Midbrain (tissue), 1 donor: ENCODE data around the gene PREX1.
A peak's percentile ranks its signal among the peaks of the same experiment; 100 is the strongest.
"Not testable (repeated sequence)": the region's sequence is repeated elsewhere in the genome, so short reads cannot be mapped to it uniquely, and the experiment has no call there.

ENCODE experiments used
- DNase-seq: peaks from one replicate; lab custom pipeline; 2025; lab: John Stamatoyannopoulos, UW

The PREX1 gene, protein sequence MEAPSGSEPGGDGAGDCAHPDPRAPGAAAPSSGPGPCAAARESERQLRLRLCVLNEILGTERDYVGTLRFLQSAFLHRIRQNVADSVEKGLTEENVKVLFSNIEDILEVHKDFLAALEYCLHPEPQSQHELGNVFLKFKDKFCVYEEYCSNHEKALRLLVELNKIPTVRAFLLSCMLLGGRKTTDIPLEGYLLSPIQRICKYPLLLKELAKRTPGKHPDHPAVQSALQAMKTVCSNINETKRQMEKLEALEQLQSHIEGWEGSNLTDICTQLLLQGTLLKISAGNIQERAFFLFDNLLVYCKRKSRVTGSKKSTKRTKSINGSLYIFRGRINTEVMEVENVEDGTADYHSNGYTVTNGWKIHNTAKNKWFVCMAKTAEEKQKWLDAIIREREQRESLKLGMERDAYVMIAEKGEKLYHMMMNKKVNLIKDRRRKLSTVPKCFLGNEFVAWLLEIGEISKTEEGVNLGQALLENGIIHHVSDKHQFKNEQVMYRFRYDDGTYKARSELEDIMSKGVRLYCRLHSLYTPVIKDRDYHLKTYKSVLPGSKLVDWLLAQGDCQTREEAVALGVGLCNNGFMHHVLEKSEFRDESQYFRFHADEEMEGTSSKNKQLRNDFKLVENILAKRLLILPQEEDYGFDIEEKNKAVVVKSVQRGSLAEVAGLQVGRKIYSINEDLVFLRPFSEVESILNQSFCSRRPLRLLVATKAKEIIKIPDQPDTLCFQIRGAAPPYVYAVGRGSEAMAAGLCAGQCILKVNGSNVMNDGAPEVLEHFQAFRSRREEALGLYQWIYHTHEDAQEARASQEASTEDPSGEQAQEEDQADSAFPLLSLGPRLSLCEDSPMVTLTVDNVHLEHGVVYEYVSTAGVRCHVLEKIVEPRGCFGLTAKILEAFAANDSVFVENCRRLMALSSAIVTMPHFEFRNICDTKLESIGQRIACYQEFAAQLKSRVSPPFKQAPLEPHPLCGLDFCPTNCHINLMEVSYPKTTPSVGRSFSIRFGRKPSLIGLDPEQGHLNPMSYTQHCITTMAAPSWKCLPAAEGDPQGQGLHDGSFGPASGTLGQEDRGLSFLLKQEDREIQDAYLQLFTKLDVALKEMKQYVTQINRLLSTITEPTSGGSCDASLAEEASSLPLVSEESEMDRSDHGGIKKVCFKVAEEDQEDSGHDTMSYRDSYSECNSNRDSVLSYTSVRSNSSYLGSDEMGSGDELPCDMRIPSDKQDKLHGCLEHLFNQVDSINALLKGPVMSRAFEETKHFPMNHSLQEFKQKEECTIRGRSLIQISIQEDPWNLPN (N-terminal part only)

DNA sequence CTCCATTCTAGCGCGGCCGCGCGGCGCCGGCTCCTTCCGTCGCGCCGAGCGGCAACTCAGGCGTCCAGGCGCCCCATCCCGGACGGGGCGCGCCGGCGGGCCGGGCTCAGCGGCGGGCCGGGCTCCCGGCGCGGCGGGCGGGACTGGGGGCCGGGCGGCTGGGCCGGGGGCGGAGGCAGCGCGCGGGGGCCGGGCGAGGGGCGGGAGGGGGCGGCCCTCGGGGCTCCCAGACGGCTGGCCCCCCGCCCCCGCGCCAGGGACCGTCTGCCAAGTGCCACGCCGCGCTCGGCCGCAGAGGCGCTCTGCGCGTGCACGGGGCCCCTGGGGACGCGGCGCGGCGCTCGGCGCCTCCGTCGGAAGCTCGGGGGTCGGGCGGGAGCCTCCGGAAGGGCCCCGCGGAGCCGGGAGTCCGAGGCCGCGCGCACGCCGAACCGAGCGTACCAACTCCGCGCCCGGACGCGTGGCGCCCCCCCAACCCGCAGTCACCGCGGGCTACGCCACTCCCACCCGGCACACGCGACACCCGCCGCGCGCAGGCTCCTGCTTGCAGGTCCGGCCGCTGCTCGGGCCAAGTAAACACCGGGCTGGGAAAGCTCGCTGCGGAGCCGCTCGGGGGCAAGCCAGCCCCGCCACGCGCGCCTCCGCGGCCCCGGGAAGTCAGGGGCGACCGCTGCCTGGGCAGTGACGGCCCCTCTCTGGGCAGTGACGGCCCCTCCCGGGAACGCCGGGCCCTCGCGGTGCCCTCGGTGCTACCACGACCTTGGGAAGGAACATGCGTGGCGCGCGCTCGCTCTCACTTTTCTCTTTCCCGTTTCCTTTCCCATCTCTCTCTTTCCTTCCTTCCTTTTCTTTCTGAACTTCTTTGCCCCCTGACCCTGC lies at the start of gene PREX1:
PREX1 (minus strand) TSS at position 145 of the 879 bp plus-strand sequence; CDS start at position 6, 139 bp downstream.
- DNase-seq, result peak; percentile 88

DNA sequence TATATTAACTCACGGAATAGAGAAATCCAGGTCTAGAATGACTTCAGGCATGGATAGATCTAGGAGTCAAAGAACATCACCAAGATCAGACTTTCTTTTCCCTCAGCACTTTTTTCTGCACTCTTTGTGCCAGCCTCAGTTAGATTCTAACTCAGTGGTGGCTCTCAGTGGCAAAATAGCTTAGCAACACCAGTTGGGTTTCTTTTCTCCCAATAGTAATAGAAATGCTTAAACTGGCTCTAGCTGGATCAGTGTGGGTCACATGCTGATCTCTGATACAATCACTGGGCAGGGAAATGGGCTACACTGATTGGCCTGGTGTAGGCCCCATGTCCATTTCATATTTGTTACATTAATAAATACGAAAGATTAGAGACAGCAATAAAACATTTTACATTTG lies 49.5 kb upstream of the PREX1 start:
- DNase-seq, result no peak

DNA sequence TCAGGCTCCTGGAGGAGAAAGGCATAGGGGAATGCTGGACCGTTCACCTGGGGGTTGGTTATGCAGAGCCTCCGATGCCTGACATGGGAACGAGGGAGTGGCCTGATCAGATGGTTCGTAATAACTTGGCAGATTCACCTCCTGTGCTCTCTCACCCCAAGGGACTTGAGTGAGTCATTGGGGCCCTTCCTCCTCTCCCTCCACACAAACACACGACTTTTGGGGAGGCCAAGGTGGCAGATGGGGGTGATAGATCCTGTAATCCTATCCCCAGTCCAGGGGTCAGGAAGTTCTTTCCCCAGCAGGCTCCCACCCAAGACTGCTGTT lies 48.1 kb upstream of the PREX1 start:
- no peak for DNase-seq

DNA sequence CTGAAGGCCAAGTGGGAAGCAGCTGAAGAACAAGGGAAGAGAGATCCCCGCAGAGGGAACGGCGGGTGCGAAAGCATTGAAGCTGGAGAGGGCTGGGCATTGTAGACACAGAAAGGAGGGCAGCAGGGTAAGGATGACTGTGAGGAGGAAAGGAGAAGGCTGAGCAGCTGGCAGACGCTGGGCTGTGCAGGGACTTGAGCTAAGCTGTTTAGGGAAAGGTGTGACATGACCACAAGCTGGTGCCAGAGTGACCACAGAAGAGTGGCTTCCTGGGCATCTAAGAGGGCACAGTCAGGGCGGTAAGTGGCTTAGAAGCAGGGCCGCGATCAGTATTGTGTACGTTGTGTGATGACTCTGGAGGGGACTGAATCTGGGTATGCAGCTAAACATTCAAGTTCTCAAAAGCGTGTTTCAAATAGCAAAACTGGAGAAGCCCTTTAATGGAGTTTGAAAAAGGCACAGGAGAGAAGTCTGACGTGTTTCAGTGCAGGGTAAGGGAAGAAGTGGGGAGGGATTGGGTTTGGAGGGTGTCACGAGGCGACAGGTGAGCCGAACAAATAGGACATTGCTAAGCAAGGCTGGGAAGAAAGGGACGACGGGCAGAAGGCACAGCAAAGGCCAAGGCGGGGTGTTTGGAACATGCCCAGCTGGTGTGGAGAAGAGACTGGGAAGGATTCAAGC lies 47.6 kb upstream of the PREX1 start:
- DNase-seq, result no peak

DNA sequence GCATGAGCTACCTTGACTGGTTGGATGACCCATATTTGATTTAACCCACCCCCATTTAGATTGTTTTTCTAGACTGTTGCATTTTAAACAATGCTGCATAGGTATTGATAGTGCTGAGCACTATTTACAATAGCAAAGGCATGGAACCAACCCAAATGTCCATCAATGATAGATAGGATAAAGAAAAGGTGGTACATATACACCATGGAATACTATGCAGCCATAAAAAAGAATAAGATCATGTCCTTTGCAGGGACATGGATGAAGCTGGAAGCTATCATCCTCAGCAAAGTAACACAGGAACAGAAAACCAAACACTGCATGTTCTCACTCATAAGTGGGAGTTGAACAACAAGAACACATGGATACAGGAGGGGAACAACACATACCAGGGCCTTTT lies 41.6 kb upstream of the PREX1 start:
- not testable (repeated sequence) for DNase-seq

DNA sequence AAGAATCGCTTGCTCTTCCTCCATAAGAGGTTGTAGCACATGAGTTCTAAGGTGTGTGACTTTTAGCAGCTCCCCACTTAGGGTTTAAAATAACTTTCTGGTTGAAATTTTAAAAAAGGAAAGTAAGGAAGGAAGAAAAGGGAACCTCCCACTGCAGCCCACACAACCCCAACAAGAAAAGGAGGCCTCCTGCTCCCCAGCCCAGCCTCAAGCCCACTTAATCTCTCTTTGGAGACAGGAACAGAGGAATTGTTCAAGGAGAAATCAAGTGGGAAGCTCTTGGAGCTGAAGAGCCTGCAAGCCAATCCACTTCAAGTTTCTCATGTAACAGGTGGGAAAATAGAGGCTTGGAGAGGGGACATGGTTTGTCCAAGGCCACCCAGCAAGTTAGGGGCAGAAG lies 39.1 kb upstream of the PREX1 start:
- no peak for DNase-seq

DNA sequence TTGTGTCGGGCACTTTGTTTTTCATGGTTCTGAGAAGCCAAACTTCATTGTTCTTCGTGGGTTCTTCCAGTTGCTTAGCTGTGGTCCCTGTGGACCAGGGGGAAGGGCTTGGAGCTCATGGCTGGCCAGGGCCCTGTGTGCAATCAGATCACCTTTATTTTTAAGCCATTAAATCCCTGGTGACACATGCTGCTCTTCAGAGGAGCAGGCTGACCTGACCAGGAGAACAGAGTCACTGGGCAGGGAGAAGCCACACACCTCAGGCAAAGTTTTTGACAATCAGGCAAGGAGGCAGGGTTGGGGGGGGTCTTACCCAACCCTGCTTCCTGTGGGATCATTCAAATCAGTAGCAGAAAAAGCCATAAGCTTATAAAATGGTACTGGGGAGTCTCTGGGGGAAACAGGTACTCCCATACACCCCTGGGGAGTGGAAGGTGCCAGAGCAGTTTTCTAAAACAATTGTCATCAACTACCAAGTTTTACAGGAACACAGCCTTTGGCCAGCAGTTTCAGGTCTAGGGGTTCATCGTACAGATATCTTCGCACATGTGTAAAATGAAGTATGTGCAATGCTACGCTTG lies 37.0 kb upstream of the PREX1 start:
- no peak for DNase-seq

DNA sequence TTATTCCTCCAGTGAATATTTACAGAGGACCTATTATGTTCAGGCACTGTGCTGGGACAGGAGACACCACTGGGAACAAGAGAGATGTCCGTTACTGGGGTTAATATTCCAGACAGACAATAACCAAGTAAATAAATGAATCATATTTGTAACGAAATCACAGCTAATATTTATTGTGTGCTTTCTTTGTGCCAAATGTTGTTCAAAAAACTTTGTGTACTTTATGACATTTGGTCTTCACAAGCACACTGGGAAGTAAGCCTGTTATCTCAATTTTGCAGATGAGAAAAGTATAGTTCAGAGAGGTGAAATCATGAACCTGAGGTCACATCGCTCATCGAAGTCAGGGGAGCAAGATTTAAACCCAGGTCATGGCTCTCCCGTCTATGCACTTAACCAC lies 36.5 kb upstream of the PREX1 start:
- no peak for DNase-seq

DNA sequence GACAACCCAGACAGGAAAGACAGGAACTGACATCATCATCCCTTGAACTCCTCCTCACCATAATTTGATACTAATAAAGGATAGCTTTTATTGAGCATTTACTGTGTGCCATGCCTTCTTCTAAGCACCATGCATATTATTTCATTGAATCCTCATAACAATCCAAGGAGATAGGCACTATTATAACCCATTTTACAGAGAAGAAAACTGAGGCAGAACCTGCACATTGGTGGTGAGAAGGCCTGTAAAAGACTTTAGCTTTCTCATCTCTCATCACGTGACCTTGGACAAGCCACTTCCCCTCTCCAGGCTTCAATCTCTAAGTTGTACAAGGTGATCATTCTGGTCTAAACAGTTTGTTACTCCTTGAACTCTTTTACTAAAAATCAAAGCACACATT lies 34.5 kb upstream of the PREX1 start:
- DNase-seq, result no peak

DNA sequence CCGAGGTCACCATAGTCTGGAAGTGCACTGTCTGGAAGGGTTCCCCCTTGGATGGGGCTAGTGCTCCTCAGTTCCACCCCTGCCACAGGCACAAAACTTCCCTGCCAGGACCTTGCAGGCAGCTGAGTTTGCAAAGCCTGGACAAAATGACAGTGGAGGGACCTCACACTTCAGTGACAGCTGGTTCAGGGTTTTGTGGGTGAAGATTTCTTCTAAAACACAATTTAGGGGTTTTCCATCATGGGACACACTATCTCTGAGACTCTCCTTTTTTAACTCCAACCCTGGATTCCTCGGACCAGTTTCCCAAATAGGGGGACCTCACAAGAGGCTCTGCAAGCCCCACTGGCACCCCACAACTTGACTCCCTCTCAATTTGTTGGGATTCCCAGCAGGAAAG lies 33.6 kb upstream of the PREX1 start:
- DNase-seq, result no peak

DNA sequence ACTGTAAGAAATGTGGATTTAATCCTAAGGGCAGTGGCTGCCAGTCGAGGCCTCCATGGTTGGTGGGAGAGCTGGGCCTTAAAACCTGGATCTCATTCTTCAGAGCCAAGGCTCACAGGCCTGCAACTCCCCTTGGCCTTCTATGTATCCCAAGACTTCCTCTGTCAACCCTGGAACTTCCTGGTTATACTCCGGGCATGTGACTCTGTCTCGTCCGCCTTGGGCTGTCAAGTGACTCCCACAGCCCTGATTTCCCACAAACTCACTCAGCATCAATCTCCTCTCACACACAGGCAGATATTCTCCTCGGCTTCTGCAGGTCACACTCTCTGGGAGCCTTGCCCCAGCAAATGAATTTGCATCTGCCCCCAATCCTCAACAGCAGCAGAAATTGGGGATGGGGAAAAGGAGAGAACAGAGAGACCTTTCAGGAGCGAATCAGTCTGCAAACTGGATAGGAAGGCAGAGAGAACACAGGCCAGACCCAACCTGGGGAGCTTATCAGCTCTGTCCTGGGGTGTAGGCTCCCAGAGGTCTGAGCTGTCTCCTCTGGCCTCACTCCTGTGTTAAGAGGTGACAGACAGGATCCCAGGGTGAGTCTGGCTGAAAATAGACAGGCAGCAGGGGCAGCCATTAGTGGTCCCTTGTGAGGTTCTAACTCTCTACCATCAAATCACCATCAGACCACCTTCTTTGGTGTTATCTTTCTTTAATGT lies 30.4 kb upstream of the PREX1 start:
- DNase-seq, result no peak

DNA sequence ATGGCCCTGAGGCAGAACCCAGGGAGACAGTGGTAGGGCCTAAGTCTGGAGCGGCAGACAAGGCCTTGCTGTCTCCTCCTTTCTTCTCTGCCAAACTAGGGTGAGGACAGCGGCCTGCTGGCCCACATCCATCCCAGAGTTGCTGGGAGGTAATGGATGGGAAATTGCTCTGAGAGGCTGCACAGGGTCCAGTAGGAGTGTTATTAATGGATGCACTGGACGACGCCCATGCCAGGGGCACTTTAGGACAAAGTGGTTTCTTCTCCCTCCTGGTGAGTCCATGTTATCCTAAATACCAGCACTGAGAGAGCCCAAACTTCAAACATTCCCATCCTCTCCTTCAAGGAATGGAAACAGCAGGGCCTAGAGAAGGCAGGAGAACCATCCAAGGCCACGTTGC lies 28.3 kb upstream of the PREX1 start:
- DNase-seq, result no peak

DNA sequence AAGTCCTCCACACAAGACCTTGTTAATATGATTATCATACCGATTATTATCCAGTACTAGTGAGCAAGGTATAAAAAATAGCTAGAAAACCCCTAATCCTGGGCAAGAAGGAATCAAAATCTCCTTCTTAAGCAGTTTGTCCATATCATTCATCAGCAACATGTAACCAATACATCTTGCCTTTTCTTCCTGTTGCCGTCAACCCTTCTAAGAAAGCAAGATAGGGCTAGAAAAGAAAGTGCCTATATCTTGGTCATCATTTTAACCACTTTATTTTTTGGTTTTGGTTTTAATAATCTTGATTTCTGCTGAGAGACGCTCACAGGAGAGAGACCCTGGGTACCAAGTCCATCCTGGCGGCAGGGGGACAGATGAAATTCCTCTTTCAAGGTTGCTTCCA lies 27.2 kb upstream of the PREX1 start:
- DNase-seq, result no peak

DNA sequence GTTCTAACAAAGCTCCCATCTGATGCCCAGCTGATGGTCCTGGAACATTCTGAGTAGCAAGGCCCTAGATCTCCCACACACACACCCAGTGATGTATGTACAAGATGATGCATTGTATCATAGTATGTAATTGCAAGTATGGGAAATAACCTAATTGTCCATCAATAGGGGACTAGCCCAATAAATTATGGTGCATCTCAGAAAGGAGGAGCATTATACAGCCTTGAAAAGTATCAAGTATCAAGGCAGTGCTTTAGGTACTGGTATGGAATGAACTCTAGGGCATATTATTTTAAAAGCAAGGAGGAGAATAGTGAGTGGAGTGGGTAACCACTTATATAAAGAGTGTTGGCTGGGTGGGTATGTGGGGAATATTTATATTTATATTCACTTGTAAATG lies 24.8 kb upstream of the PREX1 start:
- DNase-seq, result no peak

DNA sequence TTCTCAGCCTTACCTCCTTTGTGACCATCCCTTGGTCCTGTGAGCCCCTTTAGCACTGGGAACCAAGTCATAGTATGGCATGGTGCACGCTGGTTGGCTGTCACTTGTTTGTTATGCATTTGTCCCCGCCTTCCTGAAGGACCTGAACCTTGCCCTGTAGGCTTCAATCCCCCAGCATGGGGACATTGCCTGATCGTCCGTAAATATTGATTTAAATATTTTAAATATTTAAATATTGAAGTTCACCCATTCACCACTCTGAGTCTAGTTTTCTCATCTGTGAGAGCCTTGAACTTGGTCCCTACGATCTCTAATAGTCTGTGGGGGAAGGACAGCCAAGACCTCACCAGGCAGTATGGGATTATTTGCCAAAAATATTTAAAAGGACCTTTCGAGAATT lies 23.8 kb upstream of the PREX1 start:
- DNase-seq, result no peak

DNA sequence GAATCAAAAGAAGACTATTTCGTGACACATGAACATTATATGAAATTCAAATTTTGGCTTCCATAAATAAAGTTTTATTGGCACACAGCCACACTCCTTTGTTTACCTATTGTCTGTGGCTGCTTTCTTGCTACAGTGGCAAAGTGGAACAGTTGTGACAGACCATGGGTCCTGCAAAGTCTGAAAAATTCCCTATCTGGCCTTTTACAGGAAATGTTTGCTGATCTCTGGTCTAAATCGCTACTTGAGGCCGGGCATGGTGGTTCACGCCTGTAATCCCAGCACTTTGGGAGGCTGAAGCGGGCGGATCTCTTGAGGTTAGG lies 23.1 kb upstream of the PREX1 start:
- no peak for DNase-seq

DNA sequence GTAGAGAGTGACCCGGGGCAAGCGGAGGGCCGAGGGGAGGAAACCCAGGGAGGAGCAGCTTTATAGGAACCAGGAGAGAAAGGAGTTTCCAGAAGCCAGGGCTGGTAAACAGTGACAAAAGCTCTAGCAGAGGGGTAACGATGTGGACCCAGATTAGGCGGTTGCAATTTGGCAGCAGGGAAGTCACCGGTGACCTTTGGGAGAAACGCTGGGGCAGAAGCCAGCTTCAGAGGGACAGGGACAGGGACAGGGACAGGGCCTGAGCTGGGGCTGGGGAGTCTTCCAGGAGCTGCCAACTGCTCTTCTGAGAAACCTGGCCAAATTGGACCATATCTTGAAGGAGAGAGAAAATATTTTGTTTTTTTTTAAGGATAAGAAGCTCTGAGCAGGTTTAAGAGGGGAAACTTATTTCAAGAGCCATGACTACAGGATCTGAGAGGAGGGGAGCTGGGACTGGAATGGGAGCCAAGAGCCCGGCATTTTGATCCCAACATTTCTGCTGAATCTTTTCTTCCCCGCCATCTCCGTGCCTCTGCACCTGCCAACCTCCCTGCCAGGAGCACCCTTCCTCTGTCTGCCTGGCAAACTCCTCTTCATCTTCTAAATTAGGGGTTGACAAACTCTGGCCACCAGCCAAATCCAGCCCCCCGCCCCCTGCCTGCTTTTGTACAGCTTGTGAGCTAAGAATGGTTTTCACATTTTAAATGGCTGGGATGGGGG lies 22.6 kb upstream of the PREX1 start:
- DNase-seq, result no peak

DNA sequence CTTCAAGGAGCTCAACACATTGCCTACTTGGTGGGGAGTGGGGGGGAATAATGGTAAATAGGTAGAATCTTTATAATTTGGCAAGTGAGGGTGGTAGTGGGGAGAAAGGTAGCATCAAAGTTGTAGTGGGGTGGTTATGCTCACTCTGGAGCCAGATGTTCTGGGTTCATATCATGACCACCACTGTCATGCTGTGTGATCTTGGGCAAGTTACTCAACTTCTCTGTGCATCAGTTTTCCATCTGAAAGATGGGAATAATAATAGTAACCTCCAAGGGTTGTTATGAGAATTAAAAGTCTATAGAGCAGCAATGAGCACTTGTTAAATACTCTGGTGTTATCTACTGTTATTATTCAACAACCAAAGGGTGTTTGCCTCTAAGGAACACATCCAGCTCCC lies 22.0 kb upstream of the PREX1 start:
- no peak for DNase-seq

DNA sequence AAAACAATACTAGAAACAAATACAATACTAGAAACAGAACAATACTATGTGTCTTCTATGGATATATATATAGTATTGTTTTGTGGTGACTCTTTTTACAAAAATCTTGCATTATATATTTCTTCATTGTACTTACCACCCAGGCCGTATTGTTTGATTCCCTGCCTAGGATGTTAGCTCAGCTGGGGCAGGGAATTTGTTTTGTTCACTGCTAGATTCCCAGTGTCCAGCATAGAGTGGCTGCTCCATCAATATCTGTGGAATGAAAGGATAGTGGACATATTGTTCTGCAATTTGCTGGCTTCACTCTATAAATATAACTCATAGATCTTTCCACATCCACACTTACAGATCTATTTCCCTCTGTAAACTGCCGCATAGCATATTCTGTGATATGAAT lies 21.5 kb upstream of the PREX1 start:
- DNase-seq, result no peak
